HG03354 (cell line): Measurements from ENCODE around the gene LTA4H.

Experiments used
- ATAC-seq: cut with Tn5 transposase; IDR thresholded peaks from one replicate; pipeline ENCODE4 v1.9.1; 2021; ENCODE audit warnings: mild to moderate bottlenecking; ENCODE audit not compliant: unreplicated experiment, poor library complexity, severe bottlenecking

The LTA4H gene

DNA sequence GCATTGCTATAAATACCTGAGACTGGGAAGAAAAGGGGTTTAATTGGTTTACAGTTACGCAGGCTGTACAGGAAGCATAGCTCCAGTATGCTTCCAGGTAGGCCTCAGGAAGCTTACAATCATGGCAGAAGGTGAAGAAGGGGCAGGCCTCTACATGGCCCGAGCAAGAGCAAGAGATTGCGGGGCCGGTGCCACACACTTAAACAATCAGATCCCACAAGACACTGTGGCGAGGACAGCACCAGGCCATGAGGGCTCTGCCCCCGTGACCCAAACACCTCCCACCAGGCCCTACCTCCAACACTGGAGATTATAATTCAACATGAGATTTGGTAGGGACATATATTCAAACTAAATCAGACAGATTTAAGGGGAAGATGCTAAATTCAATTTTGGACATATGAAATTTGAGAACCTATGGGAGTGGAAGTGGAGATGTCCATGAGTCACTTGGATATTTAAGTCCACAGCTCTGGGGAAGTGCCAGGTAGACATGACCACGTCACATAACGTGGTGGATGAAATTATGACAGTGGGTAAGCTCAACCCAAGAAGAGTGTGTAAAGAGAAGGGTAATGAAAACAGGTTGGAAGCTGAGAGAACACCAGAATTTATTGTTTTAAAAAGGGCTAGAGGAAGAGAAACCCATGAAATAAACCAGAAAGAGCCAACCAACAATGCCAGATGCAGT is 1.5 kb upstream of the LTA4H start:
- ATAC-seq = no peak

DNA sequence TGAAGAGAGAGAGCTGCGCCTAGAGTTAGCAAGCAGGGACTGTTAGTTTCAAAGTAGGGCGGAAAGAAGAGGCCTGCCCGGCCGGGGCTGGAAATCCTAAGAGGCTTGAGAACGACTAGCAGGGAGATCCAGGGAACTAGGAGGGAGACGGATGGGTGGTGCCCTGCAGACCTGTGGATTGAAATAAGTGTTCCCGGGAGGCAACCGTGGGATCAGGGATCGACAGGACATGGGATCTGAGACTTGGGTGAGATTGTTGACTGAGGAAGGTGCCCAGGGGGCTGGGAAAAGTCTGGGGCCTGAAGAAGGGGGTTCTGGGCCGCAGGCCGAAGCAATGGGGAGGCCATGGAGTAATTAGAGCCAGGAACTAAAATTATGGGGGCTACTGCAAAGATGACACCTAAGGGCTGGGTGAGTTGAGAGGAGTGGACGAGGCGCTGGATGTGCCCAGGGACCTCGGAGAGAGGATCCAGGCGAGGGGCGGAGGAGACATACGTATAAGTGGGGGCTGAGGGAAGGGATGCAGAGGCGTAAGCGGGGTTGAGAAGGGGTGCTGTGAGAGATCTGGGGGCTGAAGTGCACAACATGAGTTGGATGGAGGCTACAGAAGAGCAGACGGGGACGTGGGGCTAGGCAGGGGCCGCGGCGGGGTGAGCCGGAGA is 635 bp downstream of the LTA4H start:
- ATAC-seq = peak; percentile 23

DNA sequence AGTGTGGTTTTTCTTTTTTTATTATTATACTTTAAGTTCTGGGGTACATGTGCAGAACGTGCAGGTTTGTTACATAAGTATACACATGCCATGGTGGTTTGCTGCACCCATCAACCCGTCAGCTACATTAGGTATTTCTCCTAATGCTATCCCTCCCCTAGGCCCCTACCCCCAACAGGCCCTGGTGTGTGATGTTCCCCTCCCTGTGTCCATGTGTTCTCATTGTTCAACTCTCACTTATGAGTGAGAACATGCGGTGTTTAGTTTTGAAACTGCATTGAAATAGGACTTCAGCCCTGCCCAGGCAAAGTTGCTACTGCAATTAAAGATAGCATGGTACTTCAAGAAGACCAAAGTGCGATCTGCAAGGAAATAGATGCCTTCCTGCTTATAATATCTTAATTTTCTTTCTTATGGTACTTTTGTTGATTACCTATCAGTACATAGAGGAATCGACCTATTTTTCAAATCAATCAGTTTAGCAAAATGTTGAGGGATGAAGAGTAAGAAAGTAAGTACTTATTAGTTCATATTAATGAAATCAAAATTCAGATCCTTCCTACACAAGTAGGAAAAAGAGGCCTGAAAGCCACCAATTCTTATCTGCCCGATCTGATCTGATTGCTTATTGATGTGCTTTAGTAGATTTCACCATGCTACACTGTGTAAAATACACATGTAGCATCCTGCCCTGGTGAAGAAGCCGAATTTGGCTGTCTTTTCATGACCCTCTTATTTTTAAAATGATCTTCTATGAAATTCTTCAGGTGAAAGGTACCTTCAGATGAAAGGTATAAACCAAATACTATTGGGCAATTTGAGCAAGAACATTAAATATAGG is 1.6 kb downstream of the LTA4H start:
- ATAC-seq = no peak

DNA sequence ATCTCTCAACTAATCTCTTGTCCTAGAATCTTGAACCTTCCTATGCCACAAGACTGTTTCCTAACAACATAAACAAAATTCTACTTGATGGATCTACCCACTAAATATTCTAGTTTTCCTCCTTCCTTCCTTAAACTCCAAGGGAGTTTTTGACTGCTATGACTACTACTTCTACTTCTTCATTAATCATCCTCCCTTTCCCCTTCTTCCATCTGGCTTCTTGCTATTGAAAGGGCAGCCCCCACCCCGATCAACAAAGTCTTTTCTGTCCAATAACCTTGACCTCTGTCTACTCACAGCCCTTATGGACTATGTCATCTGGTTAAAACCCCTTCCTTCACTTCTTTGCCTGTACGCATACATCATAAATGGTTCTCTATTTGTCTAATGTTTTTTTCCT is 5.6 kb downstream of the LTA4H start:
- no peak for ATAC-seq

DNA sequence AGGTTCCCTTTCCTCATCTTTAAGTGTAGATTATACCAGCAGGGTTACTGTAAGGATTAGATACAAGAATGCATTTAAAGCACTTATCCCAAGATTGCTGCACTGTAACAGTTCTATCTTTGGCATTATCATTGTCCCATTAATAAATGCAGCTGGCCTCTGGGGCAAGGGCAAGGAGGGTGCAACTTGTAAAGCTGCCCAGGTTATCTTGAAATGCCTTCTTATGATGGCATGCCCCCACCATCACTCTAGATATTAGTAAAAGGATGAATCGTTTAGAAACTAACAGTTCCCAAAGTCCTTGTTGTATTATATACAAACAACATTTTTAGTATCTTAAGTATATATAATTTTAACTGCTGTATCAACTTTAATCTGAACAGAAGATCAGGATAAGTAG is 6.8 kb downstream of the LTA4H start:
- no peak for ATAC-seq

DNA sequence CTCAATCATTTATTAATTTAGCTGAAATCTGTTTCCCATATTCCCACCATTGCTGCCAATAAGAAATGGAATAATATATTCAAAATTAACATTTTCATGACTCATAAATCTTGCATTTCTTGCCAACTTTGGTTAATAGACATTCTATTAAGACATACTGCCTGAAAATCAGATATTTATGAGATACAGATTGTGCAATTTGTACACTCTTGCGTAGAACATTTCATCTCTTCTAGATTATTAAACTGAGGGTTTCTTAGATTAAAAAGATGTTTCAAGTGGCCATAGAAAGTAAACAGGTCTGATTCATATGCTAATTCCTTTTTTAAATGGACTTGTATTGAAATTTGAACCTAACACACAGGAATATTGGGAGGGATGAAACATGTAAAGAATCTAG is 9.1 kb downstream of the LTA4H start:
- ATAC-seq = no peak

DNA sequence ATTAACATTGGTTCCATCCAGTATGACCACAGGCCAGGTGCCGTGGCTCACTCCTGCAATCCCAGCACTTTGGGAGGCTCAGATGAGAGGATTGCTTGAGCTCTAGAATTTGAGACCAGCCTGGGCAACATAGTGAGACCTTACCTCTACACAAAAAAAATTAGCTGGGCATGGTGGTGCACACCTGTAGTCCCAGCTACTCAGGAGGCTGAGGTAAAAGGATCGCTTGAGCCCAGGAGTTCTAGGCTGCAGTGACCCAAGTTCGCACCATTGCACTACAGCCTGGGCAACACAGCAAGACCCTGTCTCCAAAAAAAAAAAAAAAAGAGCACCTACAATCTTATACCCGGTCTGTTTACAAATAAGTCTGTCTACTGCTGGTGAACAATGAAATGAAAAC is 9.9 kb downstream of the LTA4H start:
- ATAC-seq = no peak

DNA sequence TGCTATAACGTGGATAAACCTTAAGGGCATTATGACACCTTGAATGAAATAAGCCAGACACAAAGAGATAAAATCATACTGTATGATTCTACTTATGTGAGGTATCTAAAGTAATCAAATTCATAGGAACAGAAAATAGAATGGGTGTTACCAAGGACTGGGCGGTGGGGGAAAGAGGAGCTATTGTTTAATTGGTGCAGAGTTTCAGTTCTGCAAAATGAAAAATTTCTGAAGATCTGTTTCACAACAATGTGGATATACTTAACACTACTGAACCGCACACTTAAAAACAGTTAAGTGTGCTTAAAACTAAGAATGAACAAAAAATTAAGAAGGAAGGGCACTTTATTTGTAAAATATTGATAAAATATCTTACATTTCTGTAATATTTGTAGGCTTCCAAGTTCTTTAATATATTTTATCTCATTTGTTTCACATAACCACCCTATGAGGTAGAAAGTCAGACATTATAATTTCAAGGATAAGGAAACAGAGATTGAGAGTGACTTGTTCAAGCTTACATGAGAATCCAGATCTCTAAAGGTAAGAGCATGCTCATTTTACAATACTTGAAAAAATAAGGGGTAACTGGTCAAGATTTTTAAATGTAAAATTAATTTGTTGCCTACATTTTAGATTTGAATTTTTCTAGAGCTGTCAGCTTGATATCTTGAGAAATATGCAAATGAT is 14.9 kb downstream of the LTA4H start:
- peak; percentile 99 for ATAC-seq

DNA sequence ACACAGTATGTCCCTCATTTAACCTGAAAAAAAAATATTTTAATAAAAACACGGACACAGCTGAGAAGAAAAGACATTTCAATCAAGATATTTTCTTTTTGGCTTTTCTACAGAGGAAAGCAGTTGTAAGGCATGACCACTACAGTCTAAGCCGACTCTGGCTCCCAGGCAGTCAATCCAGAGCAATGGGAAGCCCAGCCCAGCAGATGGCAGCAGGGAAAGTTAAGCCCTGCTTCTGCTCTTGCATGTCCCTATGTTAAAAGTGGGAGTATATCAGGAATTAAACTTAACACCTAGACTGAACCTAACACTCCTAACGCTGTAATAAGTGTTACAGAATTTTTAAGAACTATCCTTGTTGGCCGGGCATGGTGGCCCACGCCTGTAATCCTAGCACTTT is 19.7 kb downstream of the LTA4H start:
- no peak for ATAC-seq

DNA sequence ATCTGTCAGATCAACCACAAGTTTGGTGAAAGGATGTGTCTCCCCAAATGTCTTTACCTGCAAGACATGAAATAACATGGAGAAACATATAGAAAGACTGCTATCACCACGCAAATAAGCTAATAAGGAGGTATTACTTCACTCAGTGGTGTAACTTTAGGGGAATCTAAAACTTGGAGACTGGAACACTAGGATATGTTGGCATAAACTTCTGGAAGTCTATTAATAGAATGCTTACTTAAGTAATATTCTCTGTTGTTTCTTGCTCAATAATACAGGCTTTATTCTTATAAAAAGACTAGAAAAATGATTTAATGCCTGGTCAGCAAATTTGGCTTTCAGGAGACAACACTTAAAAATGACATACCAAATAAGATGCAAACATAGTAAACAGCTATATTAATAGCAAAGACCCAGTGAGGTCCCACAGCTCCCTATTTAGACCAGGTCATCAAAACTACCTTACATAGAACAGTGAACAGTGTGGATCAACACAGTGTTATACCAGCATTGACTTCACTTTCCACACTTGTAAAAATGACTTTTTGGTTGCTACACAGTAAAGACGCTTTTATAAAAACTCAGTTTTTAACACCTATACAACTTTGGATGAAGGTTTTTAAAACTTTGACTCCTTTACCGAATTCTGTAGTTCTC is 20.3 kb downstream of the LTA4H start:
- ATAC-seq = no peak

DNA sequence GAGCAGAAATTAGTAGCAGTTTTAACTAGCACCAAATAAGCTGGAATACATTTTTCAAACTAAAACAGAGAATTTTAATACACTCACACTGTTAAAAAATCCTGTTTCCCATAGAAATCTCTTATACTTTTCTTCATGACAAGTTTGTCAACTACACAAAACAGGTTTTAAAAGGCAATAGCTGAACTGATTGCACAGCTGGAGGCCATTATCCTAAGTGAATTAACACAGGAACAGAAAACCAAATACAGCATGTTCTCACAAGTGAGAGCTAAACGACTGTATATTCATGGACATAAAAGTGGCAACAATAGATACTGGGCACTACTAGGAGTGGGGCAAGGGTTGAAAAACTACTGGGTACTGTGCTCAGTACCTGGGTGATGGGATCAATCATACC is 27.7 kb downstream of the LTA4H start:
- no peak for ATAC-seq

DNA sequence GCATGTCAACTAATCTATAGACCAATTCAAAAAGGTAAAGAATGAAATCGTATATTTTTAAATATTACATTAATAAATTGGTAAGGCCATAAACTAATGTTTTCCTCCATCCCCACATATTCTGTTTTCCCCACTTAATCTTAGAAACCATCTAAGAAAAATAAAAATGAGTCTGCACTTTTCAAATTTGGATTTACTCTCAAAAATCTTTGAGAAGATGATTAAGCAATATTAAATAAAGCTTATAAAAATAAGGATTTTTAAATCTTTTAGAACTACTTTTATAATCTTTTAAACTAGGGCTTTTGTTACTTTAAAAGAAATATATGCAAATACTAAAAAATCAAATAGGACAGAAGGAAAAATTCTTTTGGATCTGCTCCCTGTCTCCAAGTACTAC is 28.7 kb downstream of the LTA4H start:
- no peak for ATAC-seq

DNA sequence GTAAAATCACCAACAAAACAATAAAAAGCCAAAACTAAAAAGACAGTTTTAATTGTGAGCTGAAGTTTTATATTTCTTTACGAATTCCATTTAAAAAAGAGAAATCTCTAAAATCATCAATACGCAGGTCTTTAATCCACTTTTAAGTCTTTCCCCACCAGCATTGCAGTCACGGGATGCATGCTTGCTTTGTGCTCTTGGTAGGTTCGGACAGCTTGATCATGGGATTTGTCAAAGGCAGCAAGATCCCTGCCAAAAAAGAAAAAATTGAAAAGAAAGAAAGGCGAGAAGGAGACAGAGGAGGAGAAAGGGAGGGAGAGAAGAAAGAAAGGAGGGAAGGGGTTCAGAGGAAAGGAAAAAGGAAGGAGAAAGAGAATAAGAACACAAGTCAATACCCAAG is 34.5 kb downstream of the LTA4H start:
- no peak for ATAC-seq

DNA sequence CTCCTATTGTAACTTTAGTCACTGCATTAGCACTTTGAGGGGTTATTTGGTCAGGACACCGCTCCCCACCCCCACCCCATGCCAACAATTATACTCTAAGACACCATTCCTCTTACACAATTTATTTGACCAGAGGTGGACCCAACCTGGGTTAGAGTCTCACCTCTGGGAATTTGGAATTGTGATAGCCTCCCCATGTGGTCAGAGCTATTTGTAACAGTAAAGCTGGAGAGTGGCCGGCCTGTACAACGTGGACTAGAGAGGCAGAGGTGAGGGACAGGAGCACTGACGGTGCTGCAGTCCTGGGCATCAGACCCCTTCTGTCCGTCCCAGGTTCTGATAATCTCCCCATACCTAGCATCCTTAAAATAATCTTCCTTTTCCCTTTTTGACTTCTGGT is 35.9 kb downstream of the LTA4H start:
- ATAC-seq = no peak

DNA sequence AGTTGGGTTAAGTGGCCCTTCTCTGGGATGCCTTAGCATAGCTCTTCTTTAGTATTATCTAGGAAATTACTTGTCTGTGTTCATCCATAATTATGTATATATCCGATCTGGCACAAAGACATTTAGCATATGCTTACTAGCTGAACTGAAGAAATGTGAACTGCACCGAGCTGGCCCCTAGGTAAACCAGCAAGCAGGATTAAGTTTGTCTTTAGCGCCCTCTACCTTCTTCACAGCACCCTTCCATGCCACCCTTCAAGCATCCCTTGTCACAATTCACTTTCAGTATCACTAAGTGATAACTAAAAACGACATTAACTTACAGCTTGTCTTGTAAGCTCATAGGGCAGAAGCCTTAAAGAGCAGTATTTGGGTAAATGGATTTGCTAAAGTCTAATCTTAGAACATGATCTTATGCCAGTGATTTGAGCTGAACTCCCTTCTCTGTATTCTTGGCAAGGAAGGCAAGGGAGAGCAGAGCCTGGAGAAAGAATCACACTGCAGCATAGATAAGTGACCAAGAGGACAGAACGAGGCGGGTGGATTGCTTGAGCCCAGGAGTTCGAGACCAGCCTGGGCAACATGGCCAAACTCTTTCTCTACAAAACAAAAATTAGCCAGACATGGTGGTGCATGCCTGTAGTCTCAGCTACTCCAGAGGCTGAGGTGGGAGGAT is 36.6 kb downstream of the LTA4H start:
- peak; percentile 98 for ATAC-seq

DNA sequence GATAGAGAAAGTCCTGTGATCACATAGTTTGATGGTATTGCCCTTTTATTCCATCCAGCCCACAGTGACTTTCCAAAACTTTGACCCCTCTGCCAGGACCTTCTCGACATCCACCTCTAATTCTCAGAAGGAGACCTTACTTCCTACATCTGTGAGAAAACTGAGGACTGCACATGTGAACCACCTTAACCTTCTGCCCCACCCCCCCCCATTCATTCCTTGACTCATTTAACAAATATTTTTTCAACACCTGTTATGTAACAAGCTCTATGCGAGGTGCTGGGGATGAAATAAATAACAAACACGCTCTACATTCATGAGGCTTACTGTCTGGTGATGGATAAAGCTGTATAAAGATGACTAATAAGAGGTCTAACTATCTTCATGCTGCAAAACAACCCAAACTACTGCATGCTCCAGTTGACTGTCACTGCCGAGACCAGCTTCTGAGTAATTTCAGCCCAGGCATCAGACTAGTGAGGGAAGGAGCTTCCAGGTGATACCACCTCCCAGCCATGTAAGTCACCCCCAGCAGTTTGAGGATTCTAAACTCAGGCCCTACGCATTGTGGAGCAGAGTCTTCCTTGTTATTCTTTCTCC is 37.4 kb downstream of the LTA4H start:
- no peak for ATAC-seq

DNA sequence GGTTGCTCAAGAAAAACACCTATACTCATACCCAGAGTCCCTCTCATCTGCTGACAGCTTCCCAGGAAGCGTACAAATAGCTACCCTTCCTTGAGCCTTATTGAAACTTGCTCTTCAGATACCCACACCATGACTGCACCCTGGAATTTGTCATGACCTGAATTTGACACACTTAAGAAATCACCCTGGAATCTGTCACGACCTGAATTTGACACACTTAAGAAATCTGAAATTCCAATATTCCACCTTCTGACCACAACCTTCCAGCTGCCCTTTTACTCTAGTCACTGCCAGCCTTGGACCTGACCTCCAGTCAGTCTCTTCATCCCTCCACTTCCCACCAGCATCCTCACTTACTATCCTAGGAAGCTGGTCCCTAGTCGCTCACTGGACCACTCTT is 38.1 kb downstream of the LTA4H start:
- ATAC-seq = no peak

DNA sequence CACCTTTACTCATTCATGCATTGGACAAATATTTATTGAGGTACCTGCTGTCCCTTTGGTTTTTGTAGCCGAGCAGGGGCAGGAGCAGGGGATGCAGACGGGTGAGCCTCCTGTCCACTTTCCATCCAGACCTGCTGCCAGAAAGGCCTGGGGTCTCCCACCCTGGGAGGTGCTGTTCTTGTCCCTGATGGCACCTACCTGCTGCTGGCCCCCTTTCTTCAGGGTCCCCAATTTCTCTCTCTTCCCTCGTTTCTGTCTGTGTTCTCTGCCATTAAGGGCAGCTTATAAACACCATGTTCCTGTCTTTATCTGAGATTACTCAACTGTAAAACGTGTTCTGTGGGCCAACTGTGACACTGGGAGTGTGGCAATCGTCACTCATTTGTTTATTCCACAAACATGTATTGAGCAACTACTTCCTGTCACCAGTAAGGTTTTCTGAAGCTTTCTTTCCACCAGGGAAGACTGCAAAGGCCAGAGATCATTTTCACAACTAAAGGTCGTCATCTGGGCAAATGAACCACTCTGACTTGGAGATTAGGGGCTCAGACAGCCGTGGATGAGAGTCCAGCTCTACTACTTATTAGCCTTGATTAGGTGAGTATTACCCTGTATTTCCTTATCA is 39.2 kb downstream of the LTA4H start, which contains the start of gene HAL:
TSS of gene HAL (minus strand) at position 311 of the 625 bp plus-strand sequence. CDS start 434 bp downstream, outside the sequence.
- ATAC-seq = no peak
